Measurements from ENCODE around the gene TAX1BP3. TPM values are rescaled to one million over a fixed set of nuclear protein-coding genes. Genes with fewer than 3 reads are reported as not detected.

TAX1BP3 gene
- total and polyA plus RNA-seq, 2 of the 4 experiments (the other 2 are of a cell fraction), result 146 to 176 TPM

- BruUV-seq (replicated peaks), result no TSS peak
- dilution Hi-C loops (cut with HindIII; ENCODE audit: low sequenced_read_pairs, unreplicated experiment) (no loop called here), intact Hi-C loops (cut with micrococcal nuclease) (loop anchor here (5.0 kb wide), 1 partner anchor 601 kb away; no protein-coding TSS in a partner anchor), in situ Hi-C loops (cut with MboI; ENCODE audit: low sequenced_read_pairs) (loop anchor here (10.0 kb wide), 2 partner anchors 603 to 813 kb away; no protein-coding TSS in a partner anchor)
- H4K5ac ChIP-seq (ENCODE audit: low read depth, low read length), result no peak overlapping the region
- H4K8ac ChIP-seq (ENCODE audit: low read depth in 2 of 2, low read length in 2 of 2), result no peak overlapping the region
- no peak overlapping the region for H3K4me3 ChIP-seq (ENCODE audit: insufficient read depth, low read depth, low read length)
- H4K91ac ChIP-seq (ENCODE audit: insufficient read depth, low read depth, low read length), result no peak overlapping the region
- H3K36me3 ChIP-seq (ENCODE audit: control insufficient read depth, insufficient read depth, low read length), result peaks cover 17% of the 10 kb centered on the region
- H3K23ac ChIP-seq (ENCODE audit: low read depth, low read length), result no peak overlapping the region
- ATAC-seq (ENCODE audit: low read depth), result peak; percentile 94
- H2AK5ac ChIP-seq (ENCODE audit: low read depth, low read length), result no peak overlapping the region
- H2AK9ac ChIP-seq (replicated peaks; ENCODE audit: low read depth, low read length, poor library complexity), result no peak overlapping the region
- 63% methylated on average over 9 of the region's 20 CpGs; no CpG with 5 or more reads in 1 of the 2 experiments for WGBS, 2 experiments (ENCODE audit: extremely low coverage in 2 of 2, insufficient read length in 1 of 2)
- no peak overlapping the region for H3K56ac ChIP-seq (ENCODE audit: extremely low read depth, insufficient read depth, low read length)
- no peak overlapping the region for H2BK20ac ChIP-seq (ENCODE audit: low read depth, low read length)
- H3K27me3 ChIP-seq (ENCODE audit: control insufficient read depth, insufficient read depth, low read length), result no peaks in the 10 kb centered on the region
- TF ChIP-seq MXI1 (IDR thresholded peaks at IDR 0.05; ENCODE audit: borderline replicate concordance, low read depth, low read length), result no peak
- TF ChIP-seq RAD21 (IDR thresholded peaks at IDR 0.05; ENCODE audit: low read length), result peak; percentile 48
- TF ChIP-seq, protein P1, sequence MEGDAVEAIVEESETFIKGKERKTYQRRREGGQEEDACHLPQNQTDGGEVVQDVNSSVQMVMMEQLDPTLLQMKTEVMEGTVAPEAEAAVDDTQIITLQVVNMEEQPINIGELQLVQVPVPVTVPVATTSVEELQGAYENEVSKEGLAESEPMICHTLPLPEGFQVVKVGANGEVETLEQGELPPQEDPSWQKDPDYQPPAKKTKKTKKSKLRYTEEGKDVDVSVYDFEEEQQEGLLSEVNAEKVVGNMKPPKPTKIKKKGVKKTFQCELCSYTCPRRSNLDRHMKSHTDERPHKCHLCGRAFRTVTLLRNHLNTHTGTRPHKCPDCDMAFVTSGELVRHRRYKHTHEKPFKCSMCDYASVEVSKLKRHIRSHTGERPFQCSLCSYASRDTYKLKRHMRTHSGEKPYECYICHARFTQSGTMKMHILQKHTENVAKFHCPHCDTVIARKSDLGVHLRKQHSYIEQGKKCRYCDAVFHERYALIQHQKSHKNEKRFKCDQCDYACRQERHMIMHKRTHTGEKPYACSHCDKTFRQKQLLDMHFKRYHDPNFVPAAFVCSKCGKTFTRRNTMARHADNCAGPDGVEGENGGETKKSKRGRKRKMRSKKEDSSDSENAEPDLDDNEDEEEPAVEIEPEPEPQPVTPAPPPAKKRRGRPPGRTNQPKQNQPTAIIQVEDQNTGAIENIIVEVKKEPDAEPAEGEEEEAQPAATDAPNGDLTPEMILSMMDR (conservative IDR thresholded peaks at IDR 0.05; ENCODE audit: low read depth, low read length), result peak; percentile 49
- TF ChIP-seq SMC3 (IDR thresholded peaks at IDR 0.05; ENCODE audit: low read depth, low read length), result peak; percentile 53
- no peak overlapping the region for H3K27ac ChIP-seq (ENCODE audit: insufficient read depth, low read length)
- peak overlapping the region; percentile 75 for H2AFZ ChIP-seq (replicated peaks; ENCODE audit: low read length, poor library complexity)
- H2BK15ac ChIP-seq (ENCODE audit: low read depth, low read length), result no peak overlapping the region
- H3K18ac ChIP-seq (ENCODE audit: low read depth, low read length), result no peak overlapping the region
- H3K9me1 ChIP-seq (ENCODE audit: insufficient read depth, low read length), result no peaks in the 10 kb centered on the region
- no peaks in the 10 kb centered on the region for H4K20me1 ChIP-seq (ENCODE audit: insufficient read depth, low read length)
- H3K14ac ChIP-seq (replicated peaks; ENCODE audit: low read depth, low read length), result no peak overlapping the region
- H3K79me1 ChIP-seq (ENCODE audit: low read depth in 1 of 2, low read length in 2 of 2), result no peaks in the 10 kb centered on the region
- no peak overlapping the region for H2BK5ac ChIP-seq (ENCODE audit: low read depth, low read length, poor library complexity, severe bottlenecking)
- no peak overlapping the region for H3K9ac ChIP-seq (ENCODE audit: low read depth, low read length)
- no peaks in the 10 kb centered on the region for H3K9me3 ChIP-seq (ENCODE audit: control insufficient read depth, insufficient read depth, low read length)
- ChIA-PET CTCF (interaction anchor here (1.5 to 1.6 kb wide), 2 partner anchors 11 to 113 kb away, joined by 5 to 10 read pairs; partner anchors contain the start of genes CTNS and SHPK), POLR2A (ENCODE audit: unreplicated experiment) (no interaction called here)
- no peak overlapping the region for H3K4ac ChIP-seq (ENCODE audit: low read depth, low read length)
- DNase-seq, result peak; percentile 55
- no peak overlapping the region for H2BK120ac ChIP-seq (ENCODE audit: low read depth, low read length)
- H3K4me1 ChIP-seq (ENCODE audit: control insufficient read depth, insufficient read depth, low read length), result no peaks in the 10 kb centered on the region
- H3K4me2 ChIP-seq (ENCODE audit: low read depth, low read length), result no peak overlapping the region
Observed at GRCh38 chr17:3647769-3648555, 20.4 kb downstream of the TAX1BP3 start.

All from IMR-90 (cell line).